HepG2 (cell line): ENCODE data around the gene SSC4D.
"Not testable (repeated sequence)": the region's sequence is repeated elsewhere in the genome, so short reads cannot be mapped to it uniquely, and the experiment has no call there.

Experiments used
- KLF9 ChIP-seq: IDR thresholded peaks from 2 replicates; pipeline ENCODE4 v1.6.1; 2016; ENCODE audit warnings: low read depth
- MYC ChIP-seq: sonication (generic); formaldehyde crosslinking; IDR thresholded peaks from 2 replicates; pipeline ENCODE4 v1.9.0; 2021; ENCODE audit warnings: missing genetic modification reagents, borderline replicate concordance
- NFRKB ChIP-seq: fragments of 450-650 bp; IDR thresholded peaks from 2 replicates; pipeline ENCODE4 v1.6.1; 2017
- TAF1 ChIP-seq: sonication (generic); formaldehyde crosslinking; IDR thresholded peaks from 2 replicates; pipeline ENCODE4 v1.4.0; 2020; ENCODE audit warnings: missing genetic modification reagents
- ZNF292 ChIP-seq: sonication (generic); formaldehyde crosslinking; IDR thresholded peaks from 2 replicates; pipeline ENCODE4 v1.8.1; 2022; ENCODE audit warnings: mild to moderate bottlenecking, low read depth, missing genetic modification reagents, borderline replicate concordance
- ZSCAN30 ChIP-seq: sonication (generic); formaldehyde crosslinking; IDR thresholded peaks from 2 replicates; pipeline ENCODE4 v1.5.0; 2020; ENCODE audit warnings: mild to moderate bottlenecking, missing genetic modification reagents
- TF ChIP-seq, protein P1 (sequence below): sonication (generic); formaldehyde crosslinking; IDR thresholded peaks from 2 replicates; pipeline ENCODE4 v1.5.0; 2020; ENCODE audit warnings: mild to moderate bottlenecking, missing genetic modification reagents, moderate library complexity
- TF ChIP-seq, protein P2 (sequence below): sonication (generic); formaldehyde crosslinking; conservative IDR thresholded peaks from 2 replicates; pipeline ENCODE4 v1.4.0; 2020; ENCODE audit warnings: missing genetic modification reagents

DNA sequence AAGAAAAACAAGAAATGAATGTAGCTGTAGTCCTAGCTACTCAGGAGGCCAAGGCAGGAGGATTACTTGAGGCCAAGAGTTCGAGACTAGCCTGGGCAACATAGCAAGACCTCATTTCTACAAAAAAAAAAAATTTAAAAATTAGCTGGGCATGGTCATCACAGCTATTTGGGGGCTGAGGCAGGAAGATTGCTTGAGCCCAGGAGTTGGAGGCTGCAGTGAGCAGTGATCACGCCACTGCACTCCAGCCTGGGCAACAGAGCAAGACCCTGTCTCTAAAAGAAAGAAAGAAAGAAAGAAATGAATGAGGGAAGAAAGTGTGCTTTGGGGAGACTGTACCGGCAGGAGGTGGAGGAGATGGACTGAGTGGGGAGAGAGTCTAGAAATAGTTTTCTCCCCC, 45.7 kb downstream of the SSC4D start:
- TF ChIP-seq KLF9; ZNF292; TAF1 (CRISPR knock-in tag); NFRKB; MYC (CRISPR knock-in tag); ZSCAN30 (CRISPR knock-in tag): not testable (repeated sequence)
- TF ChIP-seq, protein P1, sequence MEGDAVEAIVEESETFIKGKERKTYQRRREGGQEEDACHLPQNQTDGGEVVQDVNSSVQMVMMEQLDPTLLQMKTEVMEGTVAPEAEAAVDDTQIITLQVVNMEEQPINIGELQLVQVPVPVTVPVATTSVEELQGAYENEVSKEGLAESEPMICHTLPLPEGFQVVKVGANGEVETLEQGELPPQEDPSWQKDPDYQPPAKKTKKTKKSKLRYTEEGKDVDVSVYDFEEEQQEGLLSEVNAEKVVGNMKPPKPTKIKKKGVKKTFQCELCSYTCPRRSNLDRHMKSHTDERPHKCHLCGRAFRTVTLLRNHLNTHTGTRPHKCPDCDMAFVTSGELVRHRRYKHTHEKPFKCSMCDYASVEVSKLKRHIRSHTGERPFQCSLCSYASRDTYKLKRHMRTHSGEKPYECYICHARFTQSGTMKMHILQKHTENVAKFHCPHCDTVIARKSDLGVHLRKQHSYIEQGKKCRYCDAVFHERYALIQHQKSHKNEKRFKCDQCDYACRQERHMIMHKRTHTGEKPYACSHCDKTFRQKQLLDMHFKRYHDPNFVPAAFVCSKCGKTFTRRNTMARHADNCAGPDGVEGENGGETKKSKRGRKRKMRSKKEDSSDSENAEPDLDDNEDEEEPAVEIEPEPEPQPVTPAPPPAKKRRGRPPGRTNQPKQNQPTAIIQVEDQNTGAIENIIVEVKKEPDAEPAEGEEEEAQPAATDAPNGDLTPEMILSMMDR, result not testable (repeated sequence)
- TF ChIP-seq, protein P2, sequence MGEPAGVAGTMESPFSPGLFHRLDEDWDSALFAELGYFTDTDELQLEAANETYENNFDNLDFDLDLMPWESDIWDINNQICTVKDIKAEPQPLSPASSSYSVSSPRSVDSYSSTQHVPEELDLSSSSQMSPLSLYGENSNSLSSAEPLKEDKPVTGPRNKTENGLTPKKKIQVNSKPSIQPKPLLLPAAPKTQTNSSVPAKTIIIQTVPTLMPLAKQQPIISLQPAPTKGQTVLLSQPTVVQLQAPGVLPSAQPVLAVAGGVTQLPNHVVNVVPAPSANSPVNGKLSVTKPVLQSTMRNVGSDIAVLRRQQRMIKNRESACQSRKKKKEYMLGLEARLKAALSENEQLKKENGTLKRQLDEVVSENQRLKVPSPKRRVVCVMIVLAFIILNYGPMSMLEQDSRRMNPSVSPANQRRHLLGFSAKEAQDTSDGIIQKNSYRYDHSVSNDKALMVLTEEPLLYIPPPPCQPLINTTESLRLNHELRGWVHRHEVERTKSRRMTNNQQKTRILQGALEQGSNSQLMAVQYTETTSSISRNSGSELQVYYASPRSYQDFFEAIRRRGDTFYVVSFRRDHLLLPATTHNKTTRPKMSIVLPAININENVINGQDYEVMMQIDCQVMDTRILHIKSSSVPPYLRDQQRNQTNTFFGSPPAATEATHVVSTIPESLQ (CRISPR knock-in tag), result not testable (repeated sequence)
